IMR-90 (cell line): ENCODE measurements around the gene LCE6A. TPM values are rescaled to one million over a fixed set of nuclear protein-coding genes. Genes with fewer than 3 reads are reported as not detected.

Source experiments
- ATAC-seq: fragments of 200-7000 bp; cut with Tn5 transposase; 2 replicates; pipeline ENCODE4 v1.9.1; 2020; ENCODE audit warnings: low read depth, mild to moderate bottlenecking, moderate library complexity
- BruUV-seq: library from RNA; stranded (reverse); fragments of 400-500 nt; replicated peaks from 2 replicates; lab custom pipeline; 2021; lab: Mats Ljungman, UMichigan
- CTCF ChIA-PET: fragments of 300-600 bp; formaldehyde crosslinking; extraction: SDS; loops from one replicate; lab custom pipeline; 2021; ENCODE audit warnings: antibody characterized with exemption; lab: Yijun Ruan, JAX
- POLR2A ChIA-PET: fragments of 300-600 bp; sonication (Branson Sonifier 250); formaldehyde crosslinking; loops from one replicate; lab custom pipeline; 2022; ENCODE audit warnings: antibody characterized with exemption; ENCODE audit not compliant: unreplicated experiment; lab: Charles Lee
- DNase-seq: peaks from one replicate; pipeline ENCODE4 v3.0.0; 2013
- H2AFZ ChIP-seq: replicated peaks from 2 replicates; pipeline ENCODE3; 2013; ENCODE audit warnings: low read length, mild to moderate bottlenecking; ENCODE audit not compliant: poor library complexity
- H2AK5ac ChIP-seq: 2 replicates; pipeline ENCODE4 v1.6.1; 2013; ENCODE audit warnings: low read depth, low read length, inconsistent platforms
- H2AK9ac ChIP-seq: replicated peaks from 2 replicates; pipeline ENCODE3; 2013; ENCODE audit warnings: mild to moderate bottlenecking, low read depth, low read length, moderate library complexity; ENCODE audit not compliant: poor library complexity
- H2BK120ac ChIP-seq: 2 replicates; pipeline ENCODE4 v1.6.1; 2013; ENCODE audit warnings: low read depth, low read length, inconsistent platforms
- H2BK15ac ChIP-seq: 3 replicates; pipeline ENCODE4 v1.6.1; 2013; ENCODE audit warnings: low read depth, low read length, inconsistent platforms
- H2BK20ac ChIP-seq: 2 replicates; pipeline ENCODE4 v1.6.1; 2013; ENCODE audit warnings: low read depth, mild to moderate bottlenecking, inconsistent platforms, low read length, moderate library complexity
- H2BK5ac ChIP-seq: 2 replicates; pipeline ENCODE4 v1.6.1; 2013; ENCODE audit warnings: mild to moderate bottlenecking, low read depth, low read length, inconsistent platforms; ENCODE audit not compliant: poor library complexity, severe bottlenecking
- H3K14ac ChIP-seq: replicated peaks from 2 replicates; pipeline ENCODE4 v1.6.1; 2013; ENCODE audit warnings: low read depth, low read length, inconsistent platforms
- H3K18ac ChIP-seq: 2 replicates; pipeline ENCODE4 v1.6.1; 2013; ENCODE audit warnings: low read depth, low read length, control low read depth
- H3K23ac ChIP-seq: 2 replicates; pipeline ENCODE4 v1.6.1; 2013; ENCODE audit warnings: low read depth, low read length, inconsistent platforms
- H3K27ac ChIP-seq: 2 replicates; pipeline ENCODE4 v1.5.1; 2013; ENCODE audit warnings: mild to moderate bottlenecking, control low read depth, low read length; ENCODE audit not compliant: insufficient read depth
- H3K27me3 ChIP-seq: 2 replicates; pipeline ENCODE4 v1.6.1; 2013; ENCODE audit warnings: low read length; ENCODE audit not compliant: control insufficient read depth, insufficient read depth
- H3K36me3 ChIP-seq: 2 replicates; pipeline ENCODE4 v1.6.1; 2013; ENCODE audit warnings: low read length, mixed read lengths; ENCODE audit not compliant: control insufficient read depth, insufficient read depth
- H3K4ac ChIP-seq: 2 replicates; pipeline ENCODE4 v1.6.1; 2013; ENCODE audit warnings: low read depth, low read length, inconsistent platforms
- H3K4me1 ChIP-seq: 2 replicates; pipeline ENCODE4 v1.6.1; 2013; ENCODE audit warnings: low read length, mixed read lengths; ENCODE audit not compliant: control insufficient read depth, insufficient read depth
- H3K4me2 ChIP-seq: 2 replicates; pipeline ENCODE4 v1.6.1; 2013; ENCODE audit warnings: low read depth, mild to moderate bottlenecking, control low read depth, low read length, moderate library complexity
- H3K4me3 ChIP-seq: 2 replicates; pipeline ENCODE4 v1.5.1; 2013; ENCODE audit warnings: low read depth, mild to moderate bottlenecking, control low read depth, low read length, moderate library complexity; ENCODE audit not compliant: insufficient read depth
- H3K56ac ChIP-seq: 2 replicates; pipeline ENCODE4 v1.6.1; 2013; ENCODE audit warnings: low read length, inconsistent platforms; ENCODE audit not compliant: insufficient read depth; ENCODE audit errors: extremely low read depth
- H3K79me1 ChIP-seq, 2 experiments: 2 replicates each; pipeline ENCODE4 v1.6.1; 2013; ENCODE audit warnings: low read length in 2 of 2, inconsistent platforms in 1 of 2, low read depth in 1 of 2
- H3K9ac ChIP-seq: 2 replicates; pipeline ENCODE4 v1.6.1; 2013; ENCODE audit warnings: low read depth, low read length, control low read depth
- H3K9me1 ChIP-seq: 2 replicates; pipeline ENCODE4 v1.6.1; 2013; ENCODE audit warnings: low read length, inconsistent platforms; ENCODE audit not compliant: insufficient read depth
- H3K9me3 ChIP-seq: 2 replicates; pipeline ENCODE4 v1.6.1; 2013; ENCODE audit warnings: low read length; ENCODE audit not compliant: control insufficient read depth, insufficient read depth
- H4K20me1 ChIP-seq: 2 replicates; pipeline ENCODE4 v1.6.1; 2013; ENCODE audit warnings: low read length, inconsistent platforms; ENCODE audit not compliant: insufficient read depth
- H4K5ac ChIP-seq: 2 replicates; pipeline ENCODE4 v1.6.1; 2013; ENCODE audit warnings: mild to moderate bottlenecking, low read depth, low read length, control low read depth
- H4K8ac ChIP-seq, 2 experiments: 2 replicates each; pipeline ENCODE4 v1.6.1; 2013; ENCODE audit warnings: low read depth in 2 of 2, low read length in 2 of 2, control low read depth in 1 of 2, inconsistent platforms in 1 of 2
- H4K91ac ChIP-seq: 2 replicates; pipeline ENCODE4 v1.6.1; 2013; ENCODE audit warnings: low read depth, low read length, inconsistent platforms; ENCODE audit not compliant: insufficient read depth
- BHLHE40 ChIP-seq: fragments of 150-350 bp; IDR thresholded peaks from 2 replicates; pipeline ENCODE4 v1.6.1; 2016; ENCODE audit warnings: mild to moderate bottlenecking, low read depth, low read length
- WGBS, 2 experiments: methylation state at CpG; one replicate each; pipeline versions ENCODE4 v1.1.5 to v1.1.7; 2013; ENCODE audit warnings: missing lambda C conversion rate in 2 of 2; ENCODE audit not compliant: insufficient read length in 1 of 2; ENCODE audit errors: extremely low coverage in 2 of 2; 5-methylcytosine and 5-hydroxymethylcytosine counted together
- dilution Hi-C: fragments of 300-500 bp; cut with HindIII; formaldehyde crosslinking; loops from one replicate; pipeline ENCODE4 v1.14.3; 2018; ENCODE audit warnings: low sequenced_read_pairs; ENCODE audit not compliant: unreplicated experiment
- in situ Hi-C: fragments of 300-500 bp; cut with MboI; formaldehyde crosslinking; loops from 3 replicates; pipeline ENCODE4 v1.14.3; 2019; ENCODE audit warnings: low sequenced_read_pairs, inconsistent platforms, mixed read lengths
- intact Hi-C: fragments of 100-400 bp; cut with micrococcal nuclease; formaldehyde crosslinking; loops from 2 replicates; pipeline ENCODE4 v1.10.0; 2022
- polyA plus RNA-seq, 3 experiments: library from polyadenylated mRNA; depleted of rRNA; stranded (reverse); fragments of >200 nt; gene quantifications; 2 replicates each; pipeline ENCODE4 v1.2.3, GENCODE V29; 2012; ENCODE audit warnings: low replicate concordance in 1 of 3
- total RNA-seq: library from RNA; depleted of rRNA; stranded (reverse); fragments of >200 nt; gene quantifications from 2 replicates; pipeline ENCODE4 v1.2.3, GENCODE V29; 2012

The LCE6A gene
- total and polyA plus RNA-seq, 2 of the 4 experiments (the other 2 are of a cell fraction): not detected

- no peak overlapping the region for H2AK9ac ChIP-seq
- H3K23ac ChIP-seq: no peak overlapping the region
- H3K4ac ChIP-seq: no peak overlapping the region
- no peak overlapping the region for H2BK5ac ChIP-seq
- H3K56ac ChIP-seq: no peak overlapping the region
- no peak for TF ChIP-seq BHLHE40
- no peak for DNase-seq
- in situ Hi-C loops (no loop called here), intact Hi-C loops (no loop called here), dilution Hi-C loops (no loop called here)
- no peaks in the 10 kb centered on the region for H3K4me1 ChIP-seq
- ChIA-PET CTCF (no interaction called here), POLR2A (no interaction called here)
- H3K9me1 ChIP-seq: no peaks in the 10 kb centered on the region
- H3K14ac ChIP-seq: no peak overlapping the region
- BruUV-seq: no TSS peak
- no peak overlapping the region for H2BK20ac ChIP-seq
- H3K4me2 ChIP-seq: no peak overlapping the region
- H3K27me3 ChIP-seq: no peaks in the 10 kb centered on the region
- no peak overlapping the region for H4K5ac ChIP-seq
- no peak overlapping the region for H2BK120ac ChIP-seq
- H3K79me1 ChIP-seq: no peaks in the 10 kb centered on the region
- 50% methylated on average over 1 of the region's 1 CpG; no CpG with 5 or more reads in 1 of the 2 experiments for WGBS, 2 experiments
- H3K27ac ChIP-seq: no peak overlapping the region
- H4K8ac ChIP-seq: no peak overlapping the region
- no peak overlapping the region for H2AK5ac ChIP-seq
- no peaks in the 10 kb centered on the region for H4K20me1 ChIP-seq
- no peak overlapping the region for H3K4me3 ChIP-seq
- H4K91ac ChIP-seq: no peak overlapping the region
- ATAC-seq: no peak
- H3K9me3 ChIP-seq: no peaks in the 10 kb centered on the region
- no peak overlapping the region for H2BK15ac ChIP-seq
- no peak overlapping the region for H3K9ac ChIP-seq
- H2AFZ ChIP-seq: no peak overlapping the region
- H3K36me3 ChIP-seq: no peaks in the 10 kb centered on the region
- no peak overlapping the region for H3K18ac ChIP-seq
These were observed 34.2 kb downstream of the LCE6A start for GRCh38 chr1:152876827-152877226.
